Keratinocyte (primary cell): ENCODE results near the gene TJP3. TPM values are rescaled to one million over a fixed set of nuclear protein-coding genes. Genes with fewer than 3 reads are reported as not detected.

Experiments used
- DNase-seq: peaks from one replicate; pipeline ENCODE4 v3.0.0-alpha.2; 2011; ENCODE audit warnings: low read depth, missing footprints, low spot score
- FAIRE-seq: peaks from 2 replicates; lab custom pipeline; 2011; peaks lifted over from hg19 to GRCh38; lab: Jason Lieb, UNC
- H2AFZ ChIP-seq: 2 replicates; pipeline ENCODE4 v1.6.0; 2012; ENCODE audit warnings: low read length, control low read depth, inconsistent platforms; ENCODE audit not compliant: control insufficient read depth
- H3K27ac ChIP-seq: 2 replicates; pipeline ENCODE4 v1.5.1; 2011; ENCODE audit warnings: low read length; ENCODE audit not compliant: control insufficient read depth, insufficient read depth
- H3K27me3 ChIP-seq: 3 replicates; pipeline ENCODE4 v1.6.0; 2011; ENCODE audit warnings: low read length; ENCODE audit not compliant: control insufficient read depth, insufficient read depth; ENCODE audit errors: extremely low read depth
- H3K36me3 ChIP-seq, 2 experiments: 2 replicates in 1 of 2; 3 replicates in 1 of 2; pipeline ENCODE4 v1.5.1; 2011; ENCODE audit warnings: low read length in 2 of 2, mild to moderate bottlenecking in 1 of 2; ENCODE audit not compliant: control insufficient read depth in 2 of 2, insufficient read depth in 2 of 2; ENCODE audit errors: extremely low read depth in 1 of 2
- H3K4me1 ChIP-seq: 3 replicates; pipeline ENCODE4 v1.5.1; 2011; ENCODE audit warnings: low read length; ENCODE audit not compliant: control insufficient read depth, insufficient read depth; ENCODE audit errors: extremely low read depth
- H3K4me2 ChIP-seq: 3 replicates; pipeline ENCODE4 v1.6.0; 2011; ENCODE audit warnings: low read depth, low read length; ENCODE audit not compliant: control insufficient read depth, insufficient read depth; ENCODE audit errors: extremely low read depth
- H3K4me3 ChIP-seq, 3 experiments: fragments of 200-600 bp in 1 of 3; sonication (generic) in 1 of 3; 2 replicates in 2 of 3; 3 replicates in 1 of 3; pipeline ENCODE4 v1.5.1; 2011 to 2016; ENCODE audit warnings: low read length in 3 of 3, mild to moderate bottlenecking in 3 of 3, control low read depth in 2 of 3, inconsistent platforms in 1 of 3, low read depth in 1 of 3, mixed read lengths in 1 of 3, mixed run types in 1 of 3, moderate library complexity in 1 of 3; ENCODE audit not compliant: control insufficient read depth in 2 of 3, insufficient read depth in 2 of 3; ENCODE audit errors: extremely low read depth in 1 of 3
- H3K79me2 ChIP-seq: 2 replicates; pipeline ENCODE4 v1.6.0; 2012; ENCODE audit warnings: low read length; ENCODE audit not compliant: control insufficient read depth, insufficient read depth
- H3K9ac ChIP-seq: 3 replicates; pipeline ENCODE4 v1.6.0; 2011; ENCODE audit warnings: low read length; ENCODE audit not compliant: control insufficient read depth, insufficient read depth; ENCODE audit errors: extremely low read depth
- H3K9me1 ChIP-seq: 3 replicates; pipeline ENCODE4 v1.6.0; 2011; ENCODE audit warnings: low read length; ENCODE audit not compliant: control insufficient read depth, insufficient read depth; ENCODE audit errors: extremely low read depth
- H3K9me3 ChIP-seq: 2 replicates; pipeline ENCODE4 v1.5.1; 2012; ENCODE audit warnings: low read depth, low read length; ENCODE audit not compliant: control insufficient read depth
- H4K20me1 ChIP-seq: 3 replicates; pipeline ENCODE4 v1.6.0; 2011; ENCODE audit warnings: low read length; ENCODE audit not compliant: control insufficient read depth, insufficient read depth; ENCODE audit errors: extremely low read depth
- EZH2 ChIP-seq: IDR thresholded peaks from one replicate; pipeline ENCODE4 v1.6.1; 2012; ENCODE audit warnings: inconsistent platforms, mild to moderate bottlenecking, low read length, moderate library complexity
- dilution Hi-C: fragments of 300-500 bp; cut with MboI; formaldehyde crosslinking; loops from one replicate; pipeline ENCODE4 v1.7.0; 2020; ENCODE audit warnings: low sequenced_read_pairs; ENCODE audit not compliant: extremely low pct_ligation_motif_present
- polyA plus RNA-seq, 5 experiments: library from polyadenylated mRNA; depleted of rRNA in 3 of 5; stranded (reverse) in 3 of 5; stranded (forward) in 1 of 5; unstranded in 1 of 5; fragments of >200 nt; gene quantifications; 1 replicate in 1 of 5; 2 replicates in 3 of 5; 3 replicates in 1 of 5; pipeline versions ENCODE4 v1.2.1 to v1.2.3, GENCODE V29; 2011 to 2012; ENCODE audit warnings: missing spikeins in 2 of 5, low read depth in 1 of 5, low replicate concordance in 1 of 5
- TF ChIP-seq, protein P1 (sequence below), 3 experiments: IDR thresholded peaks in 1 of 3; conservative IDR thresholded peaks in 1 of 3; optimal IDR thresholded peaks in 1 of 3; 2 replicates in 2 of 3; 3 replicates in 1 of 3; pipeline versions ENCODE3 to v1.5.1; 2011; ENCODE audit warnings: low read length in 3 of 3, mild to moderate bottlenecking in 3 of 3, moderate library complexity in 2 of 3, control low read depth in 1 of 3, inconsistent platforms in 1 of 3; ENCODE audit not compliant: insufficient read depth in 2 of 3; ENCODE audit errors: extremely low read depth in 1 of 3

Gene TJP3
- polyA plus RNA-seq, 1 donor (not counting 4 experiments of a cell fraction or from before 2014, with no cell fraction given): 0.08 TPM

GRCh38 chr19:3775374-3775711 lies 67.2 kb downstream of the TJP3 start:
- dilution Hi-C loops: no loop called here
- no peaks in the 10 kb centered on the region for H3K4me1 ChIP-seq
- no peak overlapping the region for H3K4me2 ChIP-seq

DNA sequence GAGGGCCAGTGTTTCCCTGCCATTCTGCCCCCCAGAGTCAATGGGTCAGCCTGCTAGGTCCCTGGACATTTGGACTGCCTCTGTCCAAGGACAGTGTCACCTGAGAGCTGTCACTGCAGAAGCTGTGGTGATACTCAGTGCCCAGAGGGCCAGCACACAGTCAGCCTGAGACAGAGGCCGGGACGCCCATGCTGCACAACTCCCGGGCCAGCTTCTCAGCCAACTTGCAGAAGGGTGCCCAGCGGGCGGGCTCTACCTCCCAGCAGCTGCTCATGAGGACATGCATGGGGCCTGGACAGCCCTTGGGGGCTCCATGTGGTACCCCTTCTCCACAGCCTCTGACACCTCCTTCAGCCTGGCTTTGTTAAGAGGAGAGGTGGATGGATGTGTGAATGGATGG lies 67.6 kb downstream of the TJP3 start:
- Histone ChIP-seq H3K79me2 (no peaks in the 10 kb centered on the region), H2AFZ (no peak overlapping the region), H3K36me3 (no peaks in the 10 kb centered on the region), H3K4me2 (no peak overlapping the region), H3K9me3 (no peaks in the 10 kb centered on the region), H3K9me1 (no peaks in the 10 kb centered on the region), H3K27ac (no peak overlapping the region), H3K4me3 (no peak overlapping the region), H3K27me3 (peaks cover 6% of the 10 kb centered on the region), H3K9ac (no peak overlapping the region), H4K20me1 (no peaks in the 10 kb centered on the region), H3K4me1 (no peaks in the 10 kb centered on the region)
- FAIRE-seq (no peak), DNase-seq (no peak)
- dilution Hi-C loops: no loop called here
- TF ChIP-seq, protein P1, sequence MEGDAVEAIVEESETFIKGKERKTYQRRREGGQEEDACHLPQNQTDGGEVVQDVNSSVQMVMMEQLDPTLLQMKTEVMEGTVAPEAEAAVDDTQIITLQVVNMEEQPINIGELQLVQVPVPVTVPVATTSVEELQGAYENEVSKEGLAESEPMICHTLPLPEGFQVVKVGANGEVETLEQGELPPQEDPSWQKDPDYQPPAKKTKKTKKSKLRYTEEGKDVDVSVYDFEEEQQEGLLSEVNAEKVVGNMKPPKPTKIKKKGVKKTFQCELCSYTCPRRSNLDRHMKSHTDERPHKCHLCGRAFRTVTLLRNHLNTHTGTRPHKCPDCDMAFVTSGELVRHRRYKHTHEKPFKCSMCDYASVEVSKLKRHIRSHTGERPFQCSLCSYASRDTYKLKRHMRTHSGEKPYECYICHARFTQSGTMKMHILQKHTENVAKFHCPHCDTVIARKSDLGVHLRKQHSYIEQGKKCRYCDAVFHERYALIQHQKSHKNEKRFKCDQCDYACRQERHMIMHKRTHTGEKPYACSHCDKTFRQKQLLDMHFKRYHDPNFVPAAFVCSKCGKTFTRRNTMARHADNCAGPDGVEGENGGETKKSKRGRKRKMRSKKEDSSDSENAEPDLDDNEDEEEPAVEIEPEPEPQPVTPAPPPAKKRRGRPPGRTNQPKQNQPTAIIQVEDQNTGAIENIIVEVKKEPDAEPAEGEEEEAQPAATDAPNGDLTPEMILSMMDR (optimal IDR thresholded peaks at IDR 0.05 in 1 of 3, IDR thresholded peaks at IDR 0.05 in 1 of 3, conservative IDR thresholded peaks at IDR 0.05 in 1 of 3; ENCODE audit: extremely low read depth in 1 of 3, insufficient read depth in 2 of 3, low read length in 3 of 3): no peak

More at GRCh38 chr19:3775374-3775711, 67.2 kb downstream of the TJP3 start:
- H3K36me3 ChIP-seq: no peaks in the 10 kb centered on the region
- no peaks in the 10 kb centered on the region for H3K9me1 ChIP-seq
- no peaks in the 10 kb centered on the region for H3K9me3 ChIP-seq
- TF ChIP-seq, protein P1 (optimal IDR thresholded peaks at IDR 0.05 in 1 of 3, IDR thresholded peaks at IDR 0.05 in 1 of 3, conservative IDR thresholded peaks at IDR 0.05 in 1 of 3; ENCODE audit: extremely low read depth in 1 of 3, insufficient read depth in 2 of 3, low read length in 3 of 3): no peak
- no peak for TF ChIP-seq EZH2
- DNase-seq: no peak
- no peak overlapping the region for H2AFZ ChIP-seq
- no peaks in the 10 kb centered on the region for H3K79me2 ChIP-seq
- FAIRE-seq: no peak
- H4K20me1 ChIP-seq: no peaks in the 10 kb centered on the region
- H3K27me3 ChIP-seq: peaks cover 7% of the 10 kb centered on the region
- H3K27ac ChIP-seq: no peak overlapping the region
- no peak overlapping the region for H3K4me3 ChIP-seq
- H3K9ac ChIP-seq: no peak overlapping the region
